Cardiac muscle cell (in vitro differentiated cells and primary cell): ENCODE measurements around the gene TMEM132D. TPM values are rescaled to one million over a fixed set of nuclear protein-coding genes. Genes with fewer than 3 reads are reported as not detected.

Source experiments
- DNase-seq, 2 donors: peaks; one replicate each; pipeline versions ENCODE4 v3.0.0 to v3.0.0-alpha.2; 2010 to 2017; ENCODE audit warnings: low read depth in 1 of 2, low spot score in 1 of 2
- H3K27ac ChIP-seq: fragments of 200-600 bp; sonication (generic); 2 replicates; pipeline ENCODE4 v1.5.1; 2016
- H3K27me3 ChIP-seq: fragments of 200-600 bp; sonication (generic); 2 replicates; pipeline ENCODE4 v1.6.0; 2016; ENCODE audit warnings: control low read depth
- H3K36me3 ChIP-seq: fragments of 200-600 bp; sonication (generic); 2 replicates; pipeline ENCODE4 v1.5.1; 2016; ENCODE audit warnings: control low read depth
- H3K4me1 ChIP-seq: fragments of 200-600 bp; sonication (generic); 2 replicates; pipeline ENCODE4 v1.8.1; 2017; ENCODE audit warnings: low read depth, mild to moderate bottlenecking, mixed run types
- H3K4me3 ChIP-seq: fragments of 200-600 bp; sonication (generic); 2 replicates; pipeline ENCODE4 v1.5.1; 2016; ENCODE audit warnings: mild to moderate bottlenecking
- H3K9me3 ChIP-seq: fragments of 200-600 bp; sonication (generic); 2 replicates; pipeline ENCODE4 v1.5.1; 2017; ENCODE audit warnings: low read depth, mild to moderate bottlenecking, control low read depth
- CTCF ChIP-seq: IDR thresholded peaks from 2 replicates; pipeline ENCODE4 v1.5.1; 2012; ENCODE audit warnings: low read depth, mild to moderate bottlenecking, low read length
- polyA plus RNA-seq: library from polyadenylated mRNA; unstranded; fragments of >200 nt; fragmentation: Nextera tagmentation; extraction: Ambion mirVana; gene quantifications from 2 replicates; pipeline ENCODE4 v1.2.1, GENCODE V29; 2016
- total RNA-seq: library from RNA; depleted of rRNA; stranded (reverse); fragments of >200 nt; gene quantifications from 2 replicates; pipeline ENCODE4 v1.2.3, GENCODE V29; 2016

TMEM132D gene
- total and polyA plus RNA-seq, 2 experiments from 2014 or later = 0.03 TPM; not detected in 1

DNA sequence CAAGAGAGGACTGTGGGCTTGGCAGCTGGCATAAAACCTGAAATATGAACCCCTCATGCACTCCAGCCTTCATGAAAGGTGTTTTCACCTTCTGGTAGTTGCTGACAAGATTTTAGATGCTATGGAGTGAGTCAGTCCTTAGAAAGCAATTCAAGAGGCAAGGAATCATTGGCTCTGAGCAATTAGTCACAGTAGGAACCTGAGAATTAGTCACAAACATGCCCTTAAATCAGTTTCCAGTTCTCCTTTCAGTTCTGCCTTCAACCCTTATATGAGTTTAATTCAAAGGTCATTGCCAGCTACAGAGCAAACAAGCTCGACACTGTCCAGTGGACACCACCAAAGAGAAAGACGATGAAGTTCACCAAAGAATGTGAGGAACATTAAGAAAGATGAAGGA is 578.3 kb downstream of the TMEM132D start:
- H3K9me3 ChIP-seq = no peaks in the 10 kb centered on the region
- no peak overlapping the region for H3K27ac ChIP-seq
- no peaks in the 10 kb centered on the region for H3K4me1 ChIP-seq
- no peak overlapping the region for H3K4me3 ChIP-seq
- no peak for TF ChIP-seq CTCF
- H3K27me3 ChIP-seq = no peaks in the 10 kb centered on the region
- no peaks in the 10 kb centered on the region for H3K36me3 ChIP-seq
- DNase-seq = no peak

DNA sequence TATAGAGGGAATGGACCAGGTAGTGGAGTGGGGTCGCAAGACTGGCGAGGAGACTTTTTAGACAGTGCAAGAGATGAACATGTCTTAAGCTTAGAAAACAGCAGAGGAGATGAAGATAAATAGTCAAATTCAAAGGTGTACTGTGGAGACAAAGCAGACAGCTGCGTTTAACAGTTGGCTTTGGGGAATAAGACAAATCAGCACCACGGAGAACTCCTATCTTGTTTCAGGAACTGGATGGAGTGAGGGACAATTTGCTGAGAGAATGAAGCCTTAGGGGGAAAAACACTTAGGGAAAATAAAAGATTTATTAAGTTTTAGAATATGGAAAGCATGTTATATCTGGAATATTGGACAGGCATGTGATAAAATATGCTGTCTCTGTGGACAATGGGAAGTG is 591.8 kb downstream of the TMEM132D start:
- TF ChIP-seq CTCF = no peak
- H3K27ac ChIP-seq = no peak overlapping the region
- peaks cover 4% of the 10 kb centered on the region for H3K27me3 ChIP-seq
- no peaks in the 10 kb centered on the region for H3K36me3 ChIP-seq
- peak in 1 of 2 donors; percentile 57 for DNase-seq
- H3K4me3 ChIP-seq = no peak overlapping the region
- H3K4me1 ChIP-seq = no peaks in the 10 kb centered on the region
- H3K9me3 ChIP-seq = no peaks in the 10 kb centered on the region

- Histone ChIP-seq H3K27me3 (peaks cover 4% of the 10 kb centered on the region), H3K4me1 (no peaks in the 10 kb centered on the region), H3K4me3 (no peak overlapping the region), H3K27ac (no peak overlapping the region), H3K36me3 (no peaks in the 10 kb centered on the region), H3K9me3 (no peaks in the 10 kb centered on the region)
- no peak for TF ChIP-seq CTCF
- no peak for DNase-seq
These were observed 593.5 kb downstream of the TMEM132D start for GRCh38 chr12:129310346-129310745.

DNA sequence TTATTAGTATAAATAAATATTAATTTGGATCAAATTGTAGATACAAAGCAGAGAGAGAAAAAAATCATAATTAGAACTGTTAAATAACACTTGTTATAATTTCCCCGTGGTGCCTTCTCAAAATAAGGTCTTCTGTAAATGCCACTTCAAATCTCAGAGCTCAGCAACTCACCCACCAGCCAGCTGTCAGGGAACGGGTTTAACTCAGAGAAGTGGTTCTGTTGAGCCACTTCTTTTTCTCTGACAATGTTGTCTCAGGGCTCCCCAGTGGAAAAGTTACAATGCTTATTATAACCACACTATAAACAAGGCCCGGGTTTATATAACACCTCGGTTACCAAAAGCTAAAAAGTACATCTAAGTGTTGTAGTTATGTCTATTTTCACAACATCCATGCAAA is 598.0 kb downstream of the TMEM132D start:
- no peak overlapping the region for H3K27ac ChIP-seq
- TF ChIP-seq CTCF = no peak
- no peaks in the 10 kb centered on the region for H3K4me1 ChIP-seq
- DNase-seq = no peak
- H3K9me3 ChIP-seq = no peaks in the 10 kb centered on the region
- no peaks in the 10 kb centered on the region for H3K36me3 ChIP-seq
- peaks cover 4% of the 10 kb centered on the region for H3K27me3 ChIP-seq
- H3K4me3 ChIP-seq = no peak overlapping the region

DNA sequence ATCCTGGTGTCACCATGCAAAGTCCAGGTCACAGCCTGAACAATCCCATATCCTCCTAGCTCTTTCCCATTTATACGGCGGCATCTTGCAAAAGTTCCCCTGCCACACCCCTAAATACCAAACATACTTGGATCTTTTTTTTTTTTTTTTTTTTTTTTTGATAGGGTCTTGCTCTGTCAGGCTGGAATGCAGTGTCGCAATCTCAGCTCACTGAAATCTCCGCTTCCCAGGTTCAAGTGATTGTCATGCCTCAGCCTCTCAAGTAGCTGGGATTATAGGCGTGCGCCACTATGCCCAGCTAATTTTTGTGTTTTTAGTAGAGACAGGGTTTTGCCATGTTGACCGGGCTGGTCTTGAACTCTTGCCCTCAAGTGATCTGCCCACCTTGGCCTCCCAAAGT is 599.3 kb downstream of the TMEM132D start:
- no peak for DNase-seq
- H3K9me3 ChIP-seq = no peaks in the 10 kb centered on the region
- no peak for TF ChIP-seq CTCF
- no peak overlapping the region for H3K27ac ChIP-seq
- H3K4me3 ChIP-seq = no peak overlapping the region
- H3K36me3 ChIP-seq = no peaks in the 10 kb centered on the region
- peaks cover 4% of the 10 kb centered on the region for H3K27me3 ChIP-seq
- H3K4me1 ChIP-seq = no peaks in the 10 kb centered on the region

GRCh38 chr12:129300011-129300410 is 603.8 kb downstream of the TMEM132D start:
- DNase-seq = no peak
- TF ChIP-seq CTCF = no peak
- Histone ChIP-seq H3K36me3 (no peaks in the 10 kb centered on the region), H3K4me3 (no peak overlapping the region), H3K4me1 (no peaks in the 10 kb centered on the region), H3K9me3 (no peaks in the 10 kb centered on the region), H3K27ac (no peak overlapping the region), H3K27me3 (no peaks in the 10 kb centered on the region)
